Globus pallidus (tissue), 1 donor: ENCODE data around the gene OPRD1.
A peak's percentile ranks its signal among the peaks of the same experiment; 100 is the strongest.
"Not testable (repeated sequence)": the region's sequence is repeated elsewhere in the genome, so short reads cannot be mapped to it uniquely, and the experiment has no call there.

Experiments
- DNase-seq: peaks from one replicate; pipeline ENCODE4 v3.0.0-alpha.2; 2015; ENCODE audit warnings: low spot score

OPRD1 gene

GRCh38 chr1:28845786-28846543, 34.0 kb downstream of the OPRD1 start:
- no peak for DNase-seq

- DNase-seq, result not testable (repeated sequence)
Measured at GRCh38 chr1:28847207-28847606, 35.2 kb downstream of the OPRD1 start.

- no peak for DNase-seq
Measured at GRCh38 chr1:28848416-28848815, 36.4 kb downstream of the OPRD1 start.

- DNase-seq, result no peak
Measured at GRCh38 chr1:28853093-28853742, 41.2 kb downstream of the OPRD1 start.

GRCh38 chr1:28854406-28854805, 42.4 kb downstream of the OPRD1 start:
- DNase-seq, result not testable (repeated sequence)

- DNase-seq, result no peak
Measured at GRCh38 chr1:28855046-28855445, 43.1 kb downstream of the OPRD1 start.

- no peak for DNase-seq
Measured at GRCh38 chr1:28855469-28855951, 43.5 kb downstream of the OPRD1 start.

GRCh38 chr1:28855969-28856368, 44.0 kb downstream of the OPRD1 start:
- DNase-seq, result no peak

- DNase-seq, result no peak
Measured at GRCh38 chr1:28860332-28861073, 48.5 kb downstream of the OPRD1 start.

- no peak for DNase-seq
Measured at GRCh38 chr1:28862571-28863403, 50.8 kb downstream of the OPRD1 start.

- DNase-seq, result no peak
Measured at GRCh38 chr1:28864695-28865094, 52.7 kb downstream of the OPRD1 start.

- DNase-seq, result no peak
Measured at GRCh38 chr1:28865997-28866650, 54.2 kb downstream of the OPRD1 start.

GRCh38 chr1:28867850-28868249, 55.9 kb downstream of the OPRD1 start:
- no peak for DNase-seq

- no peak for DNase-seq
Measured at GRCh38 chr1:28869952-28870351, 58.0 kb downstream of the OPRD1 start.

GRCh38 chr1:28871631-28872401, 59.8 kb downstream of the OPRD1 start:
- DNase-seq, result no peak

- DNase-seq, result not testable (repeated sequence)
Measured at GRCh38 chr1:28875134-28875533, 63.2 kb downstream of the OPRD1 start.

GRCh38 chr1:28877132-28877781, 65.3 kb downstream of the OPRD1 start:
- peak; percentile 52 for DNase-seq

GRCh38 chr1:28878796-28879195, 66.8 kb downstream of the OPRD1 start:
- no peak for DNase-seq

GRCh38 chr1:28882009-28882628, 70.1 kb downstream of the OPRD1 start:
- DNase-seq, result peak; percentile 76

GRCh38 chr1:28883242-28883616, 71.3 kb downstream of the OPRD1 start:
- DNase-seq, result no peak
